Mononuclear cell (primary cell): ENCODE measurements around the gene TXNDC16. TPM values are rescaled to one million over a fixed set of nuclear protein-coding genes. Genes with fewer than 3 reads are reported as not detected.

Experiments used
- H3K27me3 ChIP-seq: 2 replicates; pipeline ENCODE4 v1.6.0; 2011; ENCODE audit warnings: low read length, control low read depth; ENCODE audit not compliant: insufficient read depth
- H3K4me1 ChIP-seq: 2 replicates; pipeline ENCODE4 v1.5.1; 2011; ENCODE audit warnings: mild to moderate bottlenecking, low read length, control low read depth; ENCODE audit not compliant: insufficient read depth
- H3K4me3 ChIP-seq: 2 replicates; pipeline ENCODE4 v1.5.1; 2011; ENCODE audit warnings: mild to moderate bottlenecking, low read length, moderate library complexity
- H3K9me3 ChIP-seq: 2 replicates; pipeline ENCODE4 v1.5.1; 2011; ENCODE audit warnings: low read depth, mild to moderate bottlenecking, control low read depth, low read length
- total RNA-seq: library from RNA; depleted of rRNA; stranded (reverse); fragments of >200 nt; gene quantifications from one replicate; pipeline ENCODE4 v1.2.3, GENCODE V29; 2012

Gene TXNDC16
- total RNA-seq, 1 donor, result 18.5 TPM

DNA sequence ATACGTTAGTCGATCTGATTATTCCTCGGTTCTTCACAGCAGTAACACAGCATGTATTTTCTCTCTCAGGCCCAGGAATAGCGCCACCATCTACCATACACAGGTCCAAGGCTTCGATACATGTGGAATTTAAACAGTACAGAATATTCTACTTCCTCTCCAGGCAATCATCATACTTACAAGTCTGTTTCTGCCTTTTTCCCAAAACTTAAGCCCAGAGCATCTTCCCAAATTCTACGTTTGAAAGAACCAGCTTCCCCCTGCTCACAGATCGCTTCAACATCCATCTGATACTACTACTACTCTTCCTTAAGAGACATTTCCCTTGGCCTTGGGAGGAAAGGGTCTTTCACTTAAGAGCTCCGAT lies 626 bp downstream of the TXNDC16 start:
- H3K9me3 ChIP-seq, result no peaks in the 10 kb centered on the region

GRCh38 chr14:52551205-52551604 lies 1.1 kb downstream of the TXNDC16 start:
- peaks cover 6% of the 10 kb centered on the region for H3K27me3 ChIP-seq
- peaks cover 28% of the 10 kb centered on the region for H3K4me1 ChIP-seq
- H3K9me3 ChIP-seq, result no peaks in the 10 kb centered on the region
- no peak overlapping the region for H3K4me3 ChIP-seq

More for the DNA sequence above, 626 bp downstream of the TXNDC16 start:
- H3K4me3 ChIP-seq, result peak overlapping the region; percentile 58
- H3K27me3 ChIP-seq, result peaks cover 6% of the 10 kb centered on the region
- peaks cover 28% of the 10 kb centered on the region for H3K4me1 ChIP-seq

- Histone ChIP-seq H3K4me3 (no peak overlapping the region), H3K27me3 (peaks cover 6% of the 10 kb centered on the region), H3K9me3 (no peaks in the 10 kb centered on the region), H3K4me1 (peaks cover 28% of the 10 kb centered on the region)
These were observed 1.6 kb downstream of the TXNDC16 start for GRCh38 chr14:52550661-52551060.

- Histone ChIP-seq H3K4me3 (no peak overlapping the region), H3K4me1 (peaks cover 17% of the 10 kb centered on the region), H3K9me3 (no peaks in the 10 kb centered on the region), H3K27me3 (no peaks in the 10 kb centered on the region)
These were observed 4.8 kb downstream of the TXNDC16 start for GRCh38 chr14:52547526-52547925.

GRCh38 chr14:52547027-52547426 lies 5.3 kb downstream of the TXNDC16 start:
- H3K9me3 ChIP-seq, result no peaks in the 10 kb centered on the region

DNA sequence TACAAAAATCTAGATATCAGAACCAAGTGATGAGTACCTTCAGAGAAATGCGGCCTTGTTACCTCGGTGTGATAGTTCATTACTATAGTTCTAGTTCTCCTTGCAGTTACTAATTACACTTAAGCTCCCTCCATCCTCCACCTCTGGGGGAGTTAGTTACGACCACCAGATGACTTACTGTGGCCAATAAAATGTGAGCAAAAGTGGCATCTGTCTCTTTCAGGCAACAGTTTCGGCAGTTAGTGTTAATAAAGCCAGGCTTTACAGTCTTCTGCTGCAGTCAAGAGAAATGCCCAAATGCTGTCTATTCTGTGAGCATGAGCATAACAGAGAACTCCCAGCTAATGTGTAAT lies 6.0 kb downstream of the TXNDC16 start:
- Histone ChIP-seq H3K27me3 (no peaks in the 10 kb centered on the region), H3K4me3 (no peak overlapping the region), H3K4me1 (peaks cover 11% of the 10 kb centered on the region), H3K9me3 (no peaks in the 10 kb centered on the region)

More at GRCh38 chr14:52547027-52547426, 5.3 kb downstream of the TXNDC16 start:
- Histone ChIP-seq H3K27me3 (no peaks in the 10 kb centered on the region), H3K4me1 (peaks cover 17% of the 10 kb centered on the region), H3K4me3 (no peak overlapping the region)

DNA sequence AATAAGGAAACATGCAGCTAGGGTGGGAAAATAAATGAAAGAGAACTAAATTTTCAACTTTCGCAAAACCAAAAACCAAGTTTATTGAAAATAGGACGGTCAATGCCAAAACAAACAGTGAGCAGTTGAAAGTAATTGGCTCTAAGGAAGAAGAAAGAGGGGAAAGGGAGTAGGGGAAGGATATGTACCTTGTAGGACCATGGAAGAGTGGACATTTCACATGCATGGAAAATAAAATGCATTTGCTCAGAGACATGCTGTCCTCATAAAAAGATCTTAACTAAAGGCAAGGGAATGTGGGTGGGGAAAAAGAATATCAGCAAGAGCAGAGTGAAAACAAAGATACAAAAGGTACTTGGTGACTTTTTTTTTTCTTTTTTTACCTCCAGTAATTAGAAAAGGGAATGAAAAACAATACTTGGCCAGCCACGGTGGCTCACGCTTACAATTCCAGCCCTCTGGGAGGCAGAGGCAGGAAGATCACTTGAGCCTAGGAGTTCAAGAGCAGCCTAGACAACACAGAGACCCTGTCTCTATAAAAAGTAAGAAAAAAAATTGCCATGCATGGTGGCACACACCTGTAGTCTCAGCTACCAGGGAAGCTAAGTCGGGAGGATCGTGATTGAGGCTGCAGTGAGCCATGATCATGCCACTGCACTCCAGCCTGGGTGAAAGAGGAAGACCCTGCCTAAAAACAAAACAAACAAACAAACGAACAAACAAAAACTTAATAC lies 6.6 kb downstream of the TXNDC16 start:
- H3K4me3 ChIP-seq, result no peak overlapping the region
- H3K4me1 ChIP-seq, result peaks cover 6% of the 10 kb centered on the region
- no peaks in the 10 kb centered on the region for H3K9me3 ChIP-seq
- H3K27me3 ChIP-seq, result no peaks in the 10 kb centered on the region

GRCh38 chr14:52538623-52539022 lies 13.7 kb downstream of the TXNDC16 start:
- Histone ChIP-seq H3K4me1 (peaks cover 3% of the 10 kb centered on the region), H3K9me3 (no peaks in the 10 kb centered on the region), H3K27me3 (no peaks in the 10 kb centered on the region), H3K4me3 (no peak overlapping the region)

- Histone ChIP-seq H3K9me3 (no peaks in the 10 kb centered on the region), H3K4me3 (no peak overlapping the region), H3K4me1 (peaks cover 3% of the 10 kb centered on the region), H3K27me3 (no peaks in the 10 kb centered on the region)
These were observed 16.0 kb downstream of the TXNDC16 start for GRCh38 chr14:52536269-52536668.

GRCh38 chr14:52531481-52531880 lies 20.8 kb downstream of the TXNDC16 start:
- Histone ChIP-seq H3K9me3 (no peaks in the 10 kb centered on the region), H3K4me1 (no peaks in the 10 kb centered on the region)

GRCh38 chr14:52527052-52527451 lies 25.3 kb downstream of the TXNDC16 start:
- H3K27me3 ChIP-seq, result no peaks in the 10 kb centered on the region
- H3K4me1 ChIP-seq, result no peaks in the 10 kb centered on the region
- H3K9me3 ChIP-seq, result no peaks in the 10 kb centered on the region
- H3K4me3 ChIP-seq, result no peak overlapping the region

More at GRCh38 chr14:52531481-52531880, 20.8 kb downstream of the TXNDC16 start:
- H3K27me3 ChIP-seq, result no peaks in the 10 kb centered on the region
- H3K4me3 ChIP-seq, result no peak overlapping the region

DNA sequence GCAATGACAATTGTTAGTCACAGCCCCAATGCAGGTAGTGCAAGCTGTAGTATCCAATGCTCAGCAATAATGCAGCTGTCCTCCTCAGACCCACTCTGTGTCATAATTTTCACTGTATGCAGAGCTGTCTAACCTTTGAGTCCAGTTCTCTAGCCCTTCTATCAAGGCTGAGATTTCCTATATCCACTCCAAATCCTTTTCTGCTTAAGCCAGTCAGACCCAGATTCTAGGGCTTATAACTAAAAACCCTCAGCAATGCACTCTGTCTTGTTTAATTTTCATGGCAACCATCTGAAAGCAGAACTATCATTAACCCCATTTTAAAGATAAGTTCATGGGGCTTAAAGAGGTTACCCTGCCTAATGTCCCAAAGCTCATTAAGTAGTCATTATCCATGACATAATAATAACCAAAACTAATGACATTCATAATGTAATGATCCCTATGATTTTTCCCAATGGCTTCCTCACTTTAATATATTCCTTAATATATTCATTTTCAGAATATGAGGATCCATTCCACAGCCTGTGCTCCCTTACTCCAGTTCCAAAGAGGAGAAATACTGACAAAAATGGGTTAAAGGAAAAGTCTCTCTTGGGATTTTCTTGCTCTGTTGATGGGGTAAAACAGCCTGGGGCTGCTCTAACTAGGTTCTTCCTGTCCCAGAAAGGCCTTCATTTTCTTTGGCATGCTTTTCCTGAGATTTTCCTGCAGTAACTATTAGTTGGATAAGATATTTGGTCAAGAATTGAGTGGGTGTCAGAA lies 29.5 kb downstream of the TXNDC16 start:
- H3K27me3 ChIP-seq, result no peaks in the 10 kb centered on the region
- no peak overlapping the region for H3K4me3 ChIP-seq
- H3K4me1 ChIP-seq, result no peaks in the 10 kb centered on the region
- no peaks in the 10 kb centered on the region for H3K9me3 ChIP-seq

- Histone ChIP-seq H3K27me3 (no peaks in the 10 kb centered on the region), H3K4me1 (no peaks in the 10 kb centered on the region), H3K4me3 (no peak overlapping the region), H3K9me3 (no peaks in the 10 kb centered on the region)
These were observed 30.3 kb downstream of the TXNDC16 start for GRCh38 chr14:52522033-52522432.

DNA sequence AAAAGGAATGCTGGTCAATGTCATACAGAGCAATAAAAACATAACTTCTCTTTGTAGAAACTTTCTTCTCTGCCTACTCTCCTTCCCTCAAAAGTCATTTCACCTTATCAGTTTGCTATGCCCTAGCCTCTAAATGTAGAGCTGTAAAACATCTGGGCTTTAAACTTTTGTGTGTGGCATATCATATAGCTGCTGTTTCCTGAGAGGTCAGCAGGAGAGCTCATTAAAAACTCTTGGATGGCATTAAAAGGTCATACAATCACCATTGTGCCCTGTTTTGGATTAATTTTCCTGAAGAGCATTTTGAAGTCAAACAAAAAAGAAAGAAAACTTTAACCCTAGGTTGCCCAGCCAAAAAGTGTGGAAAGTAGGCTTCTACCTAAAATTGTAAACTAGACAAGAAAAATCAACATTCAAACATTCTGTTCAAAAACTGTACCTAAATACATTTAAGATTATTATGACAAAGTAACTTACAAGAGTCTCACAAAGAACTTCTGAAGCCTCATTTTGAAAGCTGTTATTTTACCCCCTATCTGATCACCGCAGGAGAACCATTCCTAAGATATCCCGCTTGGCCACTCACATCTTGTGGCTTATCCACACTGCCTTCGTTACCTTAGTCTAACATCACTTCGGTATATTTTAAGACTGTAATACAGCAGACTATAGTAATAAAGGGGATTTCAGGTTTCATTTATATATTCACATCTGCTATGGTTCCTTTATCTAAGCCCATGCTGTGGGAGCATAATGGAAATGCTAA lies 38.1 kb downstream of the TXNDC16 start:
- Histone ChIP-seq H3K27me3 (no peaks in the 10 kb centered on the region), H3K4me3 (no peak overlapping the region), H3K4me1 (no peaks in the 10 kb centered on the region), H3K9me3 (no peaks in the 10 kb centered on the region)

GRCh38 chr14:52513249-52513648 lies 39.1 kb downstream of the TXNDC16 start:
- Histone ChIP-seq H3K4me3 (no peak overlapping the region), H3K27me3 (no peaks in the 10 kb centered on the region), H3K4me1 (no peaks in the 10 kb centered on the region), H3K9me3 (no peaks in the 10 kb centered on the region)
